Endometrium (tissue), 2 donors: Measurements from ENCODE around the gene BSPH1.
"Not testable (repeated sequence)": the region's sequence is repeated elsewhere in the genome, so short reads cannot be mapped to it uniquely, and the experiment has no call there.

Experiments
- FAIRE-seq: peaks from 2 replicates; lab custom pipeline; 2012; peaks lifted over from hg19 to GRCh38; lab: Jason Lieb, UNC
- donor health status: control.
- donor health status: control.

Gene BSPH1, protein sequence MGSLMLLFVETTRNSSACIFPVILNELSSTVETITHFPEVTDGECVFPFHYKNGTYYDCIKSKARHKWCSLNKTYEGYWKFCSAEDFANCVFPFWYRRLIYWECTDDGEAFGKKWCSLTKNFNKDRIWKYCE

DNA sequence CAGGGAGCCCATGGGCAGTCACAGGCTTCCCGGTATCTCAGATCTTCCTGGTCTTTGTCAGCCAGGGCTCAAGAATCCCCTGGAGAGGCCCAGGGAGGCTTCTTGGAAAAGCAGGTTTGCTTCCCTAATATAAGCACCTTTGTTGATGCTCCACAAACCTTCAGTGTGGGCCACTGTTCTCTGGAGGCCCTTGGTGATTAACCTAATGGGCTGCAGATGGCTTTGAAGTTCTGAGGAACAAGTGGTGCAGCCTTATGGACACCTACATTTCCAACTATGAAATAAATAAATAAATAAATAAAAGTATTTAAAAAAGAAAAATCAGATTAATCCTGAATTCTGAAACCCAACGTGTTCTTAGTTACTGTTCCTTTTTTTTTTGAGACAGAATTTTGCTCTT lies at the start of gene BSPH1:
Gene BSPH1 (minus strand): TSS at position 101 of the 400 bp plus-strand sequence. CDS start 89 bp downstream, at position 12.
- no peak for FAIRE-seq

DNA sequence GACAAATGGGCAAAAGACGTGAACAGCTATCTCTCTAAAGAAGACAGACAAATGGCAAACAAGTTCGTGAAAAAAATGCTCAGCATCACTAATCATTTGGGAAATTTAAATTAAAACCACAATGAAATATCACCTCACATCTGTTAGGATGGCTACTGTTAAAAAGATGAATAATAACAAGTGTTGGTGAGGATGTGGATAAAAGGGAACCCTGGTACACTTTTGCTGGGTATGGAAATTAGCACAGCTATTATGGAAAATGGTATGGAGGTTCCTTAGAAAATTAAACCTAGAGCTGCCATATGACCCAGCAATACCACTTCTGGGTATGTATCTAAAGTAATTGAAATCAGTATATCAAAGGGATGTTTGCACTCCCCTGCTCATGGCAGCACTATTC lies 44.8 kb upstream of the BSPH1 start:
- FAIRE-seq, result no peak

DNA sequence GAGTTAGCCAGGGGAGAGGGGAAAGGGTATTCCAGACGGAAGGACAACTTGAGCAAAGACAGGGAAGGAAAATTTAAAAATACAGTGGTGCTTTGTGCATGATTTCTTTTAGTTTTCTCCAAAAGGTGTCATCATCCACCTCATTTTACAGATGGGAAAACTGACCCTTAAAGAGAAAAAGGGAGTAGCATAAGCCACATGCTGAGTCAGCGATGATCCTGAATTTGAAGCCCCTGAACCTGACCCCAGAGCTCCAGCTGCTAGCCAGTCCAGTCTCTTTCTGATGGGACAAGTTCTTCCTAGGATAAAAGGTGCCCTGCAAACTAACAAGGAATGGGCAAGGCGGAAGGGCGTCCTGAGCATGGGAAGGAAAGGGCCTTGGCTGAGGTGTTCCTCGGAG lies 41.6 kb upstream of the BSPH1 start:
- no peak for FAIRE-seq

DNA sequence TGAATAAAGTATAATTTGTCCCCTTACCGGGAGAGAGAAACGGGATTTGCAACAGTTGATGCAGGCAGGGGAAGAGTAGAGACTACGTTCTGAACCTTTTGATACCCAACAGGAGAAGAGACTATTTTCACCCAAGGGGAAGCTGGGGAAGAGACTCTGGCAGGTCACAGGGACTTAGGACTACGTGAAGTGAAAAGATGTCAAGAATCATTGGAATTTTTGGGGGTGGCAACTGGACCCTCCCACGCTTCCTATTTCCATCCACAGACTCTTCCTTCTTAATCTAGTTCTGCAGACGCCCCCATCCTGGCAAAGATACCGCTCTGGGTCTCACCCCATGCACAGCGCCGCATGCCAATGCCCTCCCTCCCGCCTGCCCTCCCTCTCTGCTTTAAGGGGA lies 38.1 kb upstream of the BSPH1 start:
- no peak for FAIRE-seq

DNA sequence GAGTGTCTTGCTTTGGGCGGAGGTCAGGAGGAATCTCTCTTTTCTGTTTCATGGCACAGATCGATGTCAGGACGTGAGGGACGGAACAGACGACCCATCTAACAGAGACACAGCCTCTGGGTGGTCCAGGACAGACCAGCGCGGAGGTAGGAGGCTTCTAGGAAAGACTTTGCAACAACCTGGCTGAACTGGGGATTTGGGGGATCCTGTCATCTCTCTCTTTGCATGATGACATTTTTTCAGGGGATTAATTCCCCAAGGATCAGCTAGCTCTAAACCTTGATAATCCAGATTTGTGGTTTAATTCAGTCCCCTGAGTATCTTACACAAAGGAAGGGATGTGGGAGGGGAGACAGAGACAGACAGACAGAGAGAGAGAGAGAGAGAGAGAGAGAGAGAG lies 37.5 kb upstream of the BSPH1 start:
- FAIRE-seq, result no peak

DNA sequence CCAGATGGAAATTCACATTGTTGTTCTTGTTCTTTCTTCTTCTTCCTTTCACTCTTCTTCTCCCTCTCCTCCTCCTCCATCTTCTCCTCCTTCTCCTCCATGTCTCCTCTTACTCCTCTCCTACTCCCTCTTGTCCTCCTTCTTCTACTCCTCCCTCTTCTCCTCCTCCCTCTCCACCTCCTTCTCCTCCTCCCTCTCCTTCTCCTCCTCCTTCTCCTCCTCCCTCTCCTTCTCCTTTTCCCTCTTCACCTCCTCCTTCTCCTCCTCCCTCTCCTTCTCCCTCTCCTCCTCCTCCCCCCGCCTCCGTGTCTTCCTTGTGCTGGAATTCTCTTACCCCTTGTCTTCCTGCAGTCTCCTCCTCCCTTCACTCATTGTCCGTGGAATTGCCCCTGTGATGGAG lies 33.5 kb upstream of the BSPH1 start:
- no peak for FAIRE-seq

DNA sequence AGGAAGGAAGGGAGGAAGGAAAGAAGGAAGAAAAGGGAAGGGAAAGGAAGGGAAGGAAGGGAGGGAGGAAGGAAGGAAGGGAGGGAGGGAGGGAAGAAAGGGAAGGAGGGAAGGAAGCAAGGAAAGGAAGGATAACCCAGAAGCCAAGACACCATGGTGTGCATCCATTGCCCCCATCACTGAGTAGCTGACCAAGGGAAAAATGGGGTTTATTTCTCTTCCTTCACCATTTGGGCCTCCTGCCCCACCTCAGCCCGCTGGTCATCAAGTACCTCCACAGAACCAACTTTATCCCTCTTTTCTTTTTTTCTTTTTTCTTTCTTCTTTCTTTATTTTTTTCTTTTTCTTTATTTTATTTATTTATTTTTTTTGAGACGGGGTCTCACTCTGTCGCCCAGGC lies 31.5 kb upstream of the BSPH1 start:
- FAIRE-seq, result no peak

DNA sequence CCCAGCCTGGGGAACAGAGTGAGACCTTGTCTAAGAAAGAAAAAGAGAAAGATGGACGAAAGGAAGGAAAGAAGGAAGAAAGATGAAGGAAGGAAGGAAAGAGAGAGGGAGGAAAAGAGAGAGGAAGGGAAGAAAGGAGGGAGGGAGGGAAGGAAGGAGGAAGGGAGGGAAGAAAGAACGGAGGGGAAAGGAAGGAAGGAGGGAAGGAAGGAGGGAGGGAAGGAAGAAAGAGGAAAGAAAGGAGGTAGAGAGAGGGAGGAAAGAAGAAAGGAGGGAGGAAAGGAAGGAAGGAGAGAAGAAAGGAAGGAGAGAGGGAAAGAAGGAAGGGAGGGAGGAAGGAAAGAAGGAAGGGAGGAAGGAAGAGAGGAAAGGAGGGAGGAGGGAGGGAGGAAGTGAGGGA lies 31.0 kb upstream of the BSPH1 start:
- FAIRE-seq, result no peak

DNA sequence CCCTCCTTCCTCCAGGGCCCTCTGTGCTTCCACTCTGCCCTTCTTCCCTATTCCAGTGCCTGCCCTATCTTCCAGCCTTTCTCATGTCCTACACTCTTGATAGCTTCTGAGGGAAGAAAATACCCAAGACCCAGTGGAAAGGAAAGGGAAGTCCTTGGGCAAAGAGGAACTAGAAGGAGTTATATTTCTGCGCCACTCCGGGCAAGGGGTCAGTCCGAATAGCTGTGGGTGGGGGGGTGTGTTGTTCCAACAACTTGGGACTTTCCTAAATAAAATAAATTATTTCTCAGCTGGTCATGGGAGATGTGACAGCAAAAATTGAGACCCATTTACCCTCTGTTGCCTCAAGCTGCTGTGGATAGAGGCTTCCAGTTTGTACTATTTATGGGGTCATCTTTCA lies 28.7 kb upstream of the BSPH1 start:
- no peak for FAIRE-seq

DNA sequence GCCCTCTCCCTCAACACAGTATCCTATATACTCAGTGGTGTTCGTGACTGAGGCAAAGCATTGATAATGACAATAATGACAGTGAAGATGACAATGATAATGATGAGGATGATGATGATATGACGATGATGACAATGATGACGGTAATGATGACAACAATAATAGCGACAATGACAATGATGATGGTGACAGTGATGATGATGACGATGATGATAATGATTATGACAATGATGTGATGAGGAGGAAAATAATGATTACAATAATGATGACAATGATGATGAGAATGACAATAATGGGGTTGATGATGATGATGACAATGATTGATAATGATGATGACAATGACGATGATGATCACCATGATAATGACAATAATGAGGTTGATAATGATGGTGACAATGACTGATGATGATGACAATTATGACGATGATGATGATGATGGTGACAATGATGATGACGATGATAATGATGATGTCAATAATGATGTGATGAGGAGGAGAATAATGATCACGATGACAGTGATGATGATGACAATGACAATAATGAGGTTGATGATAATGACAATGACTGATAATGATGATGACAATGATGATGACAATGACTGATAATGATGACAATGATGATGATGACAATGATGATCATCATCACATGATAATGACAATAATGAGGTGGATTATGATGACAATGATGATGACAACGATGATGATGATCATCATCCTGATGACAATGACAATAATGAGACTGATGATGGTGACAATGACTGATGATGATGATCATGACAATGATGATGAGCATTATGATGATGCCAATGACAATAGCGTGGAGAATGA lies 19.2 kb upstream of the BSPH1 start:
- FAIRE-seq, result no peak

DNA sequence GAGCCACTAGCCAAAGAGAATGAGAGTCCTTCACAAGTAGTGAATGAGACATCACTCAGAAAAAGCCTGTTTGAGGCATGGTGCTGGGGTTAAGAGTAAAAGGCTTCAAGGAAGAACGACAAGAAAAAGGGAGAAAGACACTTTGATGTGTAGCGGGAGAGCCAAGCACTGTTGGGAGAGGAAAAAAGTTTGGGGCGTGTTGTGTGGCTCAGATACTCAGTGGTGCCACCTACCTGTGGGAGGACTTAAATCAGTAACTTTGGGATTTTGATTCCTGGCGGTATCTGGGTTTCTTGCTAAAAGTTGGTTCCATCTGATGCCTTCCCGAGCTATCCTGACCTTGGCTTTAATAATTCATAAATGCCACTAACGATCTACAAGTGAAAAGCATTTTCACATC lies 14.8 kb upstream of the BSPH1 start:
- FAIRE-seq, result no peak

DNA sequence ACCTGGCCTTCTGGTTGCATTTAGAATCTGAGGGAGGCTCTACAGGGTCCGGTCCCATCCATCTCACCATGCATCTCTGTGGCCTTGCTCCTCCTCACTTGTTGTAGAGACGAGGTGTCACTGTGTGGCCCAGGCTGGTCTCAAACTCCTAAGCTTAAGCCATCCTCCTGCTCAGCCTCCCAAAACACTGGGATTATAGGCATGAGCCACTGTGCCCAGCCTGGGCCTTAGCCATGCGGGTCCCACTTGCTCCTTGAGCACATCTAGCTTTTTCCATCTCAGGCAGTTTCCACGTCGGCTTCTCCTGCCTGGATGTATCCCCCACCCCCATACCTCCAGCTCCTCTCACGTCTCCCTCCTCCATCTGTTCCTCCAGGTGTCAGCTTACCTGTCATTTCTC lies 12.3 kb upstream of the BSPH1 start:
- no peak for FAIRE-seq

DNA sequence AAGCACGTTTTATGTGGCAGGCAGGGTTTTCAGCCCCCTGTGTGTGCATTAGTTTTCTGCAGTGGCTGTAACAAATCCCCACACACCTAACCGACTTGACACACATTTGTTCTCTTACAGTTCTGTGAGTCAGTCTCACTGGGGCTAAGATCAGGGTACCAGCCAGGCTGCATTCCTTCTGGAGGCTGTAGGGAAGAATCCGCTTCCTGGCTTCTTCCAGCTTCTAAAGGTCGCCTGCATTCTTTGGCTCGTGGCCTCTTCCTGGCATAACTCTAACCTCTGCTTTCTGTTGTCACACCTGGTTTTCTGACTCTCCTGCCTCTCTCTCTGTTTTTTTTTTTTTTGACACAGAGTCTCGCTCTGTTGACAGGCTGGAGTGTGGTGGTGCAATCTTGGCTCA lies 8.9 kb upstream of the BSPH1 start:
- no peak for FAIRE-seq

DNA sequence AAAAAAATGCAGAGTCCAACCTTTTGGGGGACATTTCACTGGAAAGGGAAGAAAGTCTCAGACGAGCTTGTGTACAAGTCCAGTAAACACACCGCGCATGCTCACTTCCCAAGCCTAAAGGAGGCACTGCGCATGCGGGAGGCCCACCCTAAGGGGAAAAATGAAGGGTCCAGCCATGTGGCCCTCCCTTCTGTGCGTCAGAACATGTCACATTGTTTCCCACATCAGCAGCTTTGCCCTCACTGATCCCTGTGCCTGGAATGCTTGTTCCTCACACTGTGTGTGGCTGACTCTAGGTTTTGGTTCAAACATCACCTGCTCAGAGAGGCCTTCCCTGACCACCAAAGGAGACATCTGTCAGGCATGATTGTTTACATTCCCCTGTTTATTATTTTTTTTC lies 6.8 kb upstream of the BSPH1 start:
- FAIRE-seq, result no peak

DNA sequence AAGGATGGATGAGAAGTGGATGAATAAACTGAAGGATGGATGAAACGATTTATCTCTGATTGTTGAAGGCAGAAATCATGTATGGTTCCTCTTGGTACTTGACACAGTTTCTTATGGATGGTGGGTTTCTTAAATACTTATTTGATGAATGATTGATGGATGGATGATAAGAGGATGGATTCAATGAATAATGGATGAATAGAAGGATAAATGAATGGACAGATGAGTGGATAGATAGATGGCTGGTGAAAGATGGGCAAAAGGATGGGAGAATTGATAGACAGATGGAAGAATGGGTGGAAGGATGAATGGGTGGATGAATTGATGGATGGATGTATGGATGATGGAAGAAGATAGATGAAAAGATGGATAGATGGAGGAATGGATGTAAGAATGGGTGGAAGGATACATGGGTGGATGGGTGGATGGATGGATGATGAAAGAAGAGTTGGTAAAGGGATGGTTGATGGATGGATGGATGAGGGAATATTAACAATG lies 4.3 kb upstream of the BSPH1 start:
- FAIRE-seq, result no peak

DNA sequence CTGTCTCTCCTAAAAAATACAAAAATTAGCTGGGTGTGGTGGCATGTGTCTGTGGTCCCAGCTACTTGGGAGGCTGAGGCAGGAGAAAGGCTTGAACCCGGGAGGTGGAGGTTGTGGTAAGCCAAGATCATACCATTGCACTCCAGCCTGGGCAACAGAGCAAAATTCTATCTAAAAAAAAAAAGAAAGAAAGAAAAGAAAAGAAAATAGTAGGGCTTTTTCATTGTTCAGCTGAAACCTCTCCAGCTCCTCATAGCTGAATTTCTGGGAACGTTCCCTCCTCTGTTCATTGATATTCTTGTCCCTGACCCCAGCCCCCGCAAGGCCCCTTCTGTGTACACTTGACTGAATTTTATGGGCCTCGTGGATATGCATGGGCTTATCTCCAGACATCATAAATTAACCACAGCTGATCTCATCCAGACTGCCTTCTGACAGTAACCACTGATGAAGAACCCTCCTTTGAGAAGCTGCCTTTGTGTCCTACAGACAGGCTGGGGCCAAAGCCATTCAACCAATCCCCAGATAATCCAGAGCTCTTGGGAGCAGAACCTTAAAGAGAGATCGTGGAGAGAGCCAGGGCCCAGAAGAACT lies 2.3 kb upstream of the BSPH1 start, which contains the start of gene ELSPBP1:
Gene ELSPBP1 (plus strand): TSS at position 424 of the 594 bp plus-strand sequence. CDS start 14,036 bp downstream, outside the sequence.
- FAIRE-seq, result no peak

DNA sequence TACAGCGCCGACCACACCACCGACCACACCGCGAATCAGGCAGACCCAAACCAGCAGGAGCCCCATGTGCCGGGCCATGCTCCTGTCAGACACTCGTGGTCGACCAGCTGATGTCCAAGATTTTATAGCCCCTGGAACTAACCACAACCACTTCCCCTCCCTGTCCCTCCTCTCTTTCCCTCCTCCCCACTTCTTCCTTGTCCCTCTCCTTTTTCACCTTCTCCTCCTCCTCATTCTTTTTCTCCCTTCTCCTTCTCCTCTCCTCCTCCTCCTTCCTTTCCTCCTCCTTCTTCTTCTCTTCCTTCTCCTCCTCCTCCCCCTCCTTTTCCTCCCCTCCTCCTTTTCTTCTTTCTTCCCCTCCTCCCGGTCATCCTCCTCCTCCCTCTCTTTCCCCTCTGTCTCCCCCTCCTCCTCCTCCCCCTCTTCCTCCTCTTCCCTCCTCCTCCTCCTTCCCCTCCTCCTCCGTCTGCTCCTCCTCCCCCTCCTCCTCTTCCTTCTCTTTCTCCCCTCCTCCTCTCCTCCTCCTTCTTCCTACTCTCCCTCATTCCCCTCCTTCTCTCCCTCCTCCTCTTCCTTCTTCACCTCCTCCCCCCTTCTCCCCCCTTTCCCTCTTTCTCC lies 670 bp downstream of the BSPH1 start:
- FAIRE-seq, result no peak

DNA sequence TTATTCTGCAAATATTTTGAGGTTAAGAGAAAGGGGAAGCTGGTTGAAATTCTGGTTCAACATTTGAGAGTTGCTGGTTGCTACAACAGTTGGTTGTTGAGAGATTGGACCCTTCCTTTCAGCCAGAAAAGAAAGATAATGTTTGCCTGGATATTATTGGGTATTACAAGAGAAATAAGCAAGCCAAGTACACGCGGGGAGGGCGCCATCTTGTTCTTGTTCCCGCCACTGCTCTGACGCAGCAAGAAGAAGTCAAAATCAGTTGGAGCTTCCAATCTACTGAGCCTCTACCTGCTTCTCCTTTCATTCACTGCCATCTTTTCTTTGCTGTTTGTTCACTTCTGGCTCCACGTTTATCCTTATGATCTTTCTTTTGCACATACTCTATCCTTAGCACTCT lies 18.4 kb downstream of the BSPH1 start:
- FAIRE-seq, result no peak

DNA sequence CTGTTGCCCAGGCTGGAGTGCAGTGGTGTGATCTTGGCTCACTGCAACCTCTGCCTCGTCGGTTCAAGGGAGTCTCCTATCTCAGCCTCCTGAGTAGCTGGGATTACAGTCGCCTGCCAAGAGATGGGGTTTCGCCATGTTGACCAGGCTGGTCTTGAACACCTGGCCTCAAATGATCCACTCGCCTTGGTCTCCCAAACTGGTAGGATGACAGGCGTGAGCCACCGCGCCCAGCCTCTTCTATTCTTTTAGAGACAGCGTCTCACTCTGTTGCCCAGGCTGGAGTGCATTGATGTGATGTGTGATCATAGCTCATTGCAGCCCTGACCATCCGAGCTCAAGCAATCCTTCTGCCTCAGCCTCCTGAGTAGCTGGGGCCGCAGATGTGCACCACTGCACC lies 36.0 kb downstream of the BSPH1 start:
- not testable (repeated sequence) for FAIRE-seq

DNA sequence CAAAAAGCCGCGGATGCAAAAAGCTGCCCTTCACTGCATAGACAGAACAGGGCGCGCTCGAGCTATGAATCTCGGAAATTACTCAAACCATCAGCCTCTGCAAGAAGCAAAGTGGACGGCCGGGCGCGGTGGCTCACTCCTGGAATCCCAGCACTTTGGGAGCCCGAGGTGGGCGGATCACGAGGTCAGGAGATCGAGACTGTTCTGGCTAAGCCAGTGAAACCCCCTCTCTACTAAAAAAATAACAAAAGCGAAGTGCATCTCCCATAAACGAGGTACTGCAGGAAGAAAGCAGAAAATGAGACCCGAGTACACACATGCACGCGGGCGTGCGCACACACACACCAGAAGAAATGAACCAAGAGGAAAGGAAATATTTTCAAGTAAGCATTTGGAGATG lies 39.8 kb downstream of the BSPH1 start:
- FAIRE-seq, result not testable (repeated sequence)

DNA sequence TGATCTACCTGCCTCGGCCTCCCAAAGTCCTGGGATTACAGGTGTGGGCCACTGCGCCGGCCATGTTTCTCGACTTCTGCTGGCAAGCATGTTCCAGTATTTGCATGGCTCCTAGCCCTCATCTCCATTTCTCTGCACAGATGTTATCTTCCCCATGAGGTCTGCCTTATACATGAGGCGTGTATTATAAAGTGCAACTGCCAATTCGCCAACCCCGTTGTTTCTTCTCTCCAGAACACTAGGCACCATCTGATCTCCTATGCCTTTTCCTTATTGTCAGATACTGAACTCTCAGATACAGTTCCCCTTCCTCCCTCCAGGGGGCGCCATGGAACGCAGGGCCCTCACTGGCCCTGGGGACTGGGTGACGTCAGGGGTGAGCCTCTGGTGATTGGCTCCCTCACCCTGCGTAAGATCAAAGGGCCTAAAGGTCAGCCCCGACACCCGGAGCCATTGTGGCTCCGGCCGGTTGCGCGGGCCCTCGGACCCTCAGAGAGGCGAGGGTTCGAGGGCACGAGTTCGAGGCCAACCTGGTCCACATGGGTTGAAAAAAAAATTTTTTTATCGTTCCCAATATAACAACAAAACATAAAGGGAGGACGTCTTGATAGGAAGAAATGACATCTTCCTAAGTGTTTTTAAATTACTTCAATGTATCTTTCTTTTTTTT lies 42.0 kb downstream of the BSPH1 start:
- FAIRE-seq, result not testable (repeated sequence)

DNA sequence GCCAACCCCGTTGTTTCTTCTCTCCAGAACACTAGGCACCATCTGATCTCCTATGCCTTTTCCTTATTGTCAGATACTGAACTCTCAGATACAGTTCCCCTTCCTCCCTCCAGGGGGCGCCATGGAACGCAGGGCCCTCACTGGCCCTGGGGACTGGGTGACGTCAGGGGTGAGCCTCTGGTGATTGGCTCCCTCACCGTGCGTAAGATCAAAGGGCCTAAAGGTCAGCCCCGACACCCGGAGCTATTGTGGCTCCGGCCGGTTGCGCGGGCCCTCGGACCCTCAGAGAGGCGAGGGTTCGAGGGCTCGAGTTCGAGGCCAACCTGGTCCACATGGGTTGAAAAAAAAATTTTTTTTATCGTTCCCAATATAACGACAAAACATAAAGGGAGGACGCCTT lies 63.4 kb downstream of the BSPH1 start:
- not testable (repeated sequence) for FAIRE-seq
